ENCODE results near the gene ATG7.
"Not testable (repeated sequence)": the region's sequence is repeated elsewhere in the genome, so short reads cannot be mapped to it uniquely, and the experiment has no call there.

Gene ATG7

DNA sequence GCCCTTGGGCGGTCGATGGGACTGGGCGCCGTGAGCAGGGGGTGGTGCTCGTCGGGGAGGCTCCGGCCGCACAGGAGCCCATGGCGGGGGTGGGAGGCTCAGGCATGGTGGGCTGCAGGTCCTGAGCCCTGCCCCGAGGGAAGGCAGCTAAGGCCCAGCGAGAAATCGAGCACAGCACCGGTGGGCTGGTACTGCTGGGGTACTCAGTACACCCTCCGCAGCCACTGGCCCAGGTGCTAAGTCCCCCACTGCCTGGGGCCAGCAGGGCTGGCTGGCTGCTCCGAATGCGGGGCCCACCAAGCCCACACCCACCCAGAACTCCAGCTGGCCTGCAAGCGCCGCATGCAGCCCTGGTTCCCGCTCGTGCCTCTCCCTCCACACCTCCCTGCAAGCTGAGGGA, 239.4 kb downstream of the ATG7 start:
- not testable (repeated sequence) for DNase-seq

DNA sequence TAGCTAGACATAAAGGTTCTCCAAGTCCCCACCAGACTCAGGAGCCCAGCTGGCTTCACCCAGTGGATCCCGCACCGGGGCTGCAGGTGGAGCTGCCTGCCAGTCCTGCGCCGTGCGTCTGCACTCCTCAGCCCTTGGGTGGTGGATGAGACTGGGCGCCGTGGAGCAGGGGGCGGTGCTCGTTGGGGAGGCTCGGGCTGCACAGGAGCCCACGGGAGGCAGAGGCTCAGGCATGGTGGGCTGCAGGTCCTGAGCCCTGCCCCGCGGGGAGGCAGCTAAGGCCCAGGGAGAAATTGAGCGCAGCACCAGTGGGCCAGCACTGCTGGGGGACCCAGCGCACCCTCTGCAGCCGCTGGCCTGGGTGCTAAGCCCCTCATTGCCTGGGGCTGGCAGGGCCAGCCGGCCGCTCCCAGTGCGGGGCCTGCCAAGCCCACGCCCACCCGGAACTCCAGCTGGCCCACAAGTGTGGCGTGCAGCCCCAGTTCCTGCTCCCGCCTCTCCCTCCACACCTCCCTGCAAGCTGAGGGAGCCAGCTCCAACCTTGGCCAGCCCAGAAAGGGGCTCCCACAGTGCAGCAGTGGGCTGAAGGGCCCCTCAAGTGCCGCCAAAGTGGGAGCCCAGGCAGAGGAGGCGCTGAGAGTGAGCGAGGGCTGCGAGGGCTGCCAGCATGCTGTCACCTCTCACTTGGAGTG, 241.1 kb downstream of the ATG7 start:
- DNase-seq = not testable (repeated sequence)

DNA sequence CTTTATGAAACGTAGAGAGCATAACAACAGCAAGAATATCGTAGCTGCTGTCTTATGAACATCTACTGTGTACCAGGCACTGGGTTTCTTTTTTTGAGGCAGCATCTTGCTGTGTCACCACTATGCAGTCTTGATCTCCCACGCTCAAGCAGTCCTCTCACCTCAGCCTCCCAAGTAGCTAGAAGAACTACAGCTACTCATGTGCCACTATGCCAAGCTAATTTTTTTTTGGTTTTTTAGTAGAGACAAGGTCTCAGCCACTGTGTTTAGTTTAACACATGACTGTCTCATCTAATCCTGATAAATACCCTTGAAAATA, 241.6 kb downstream of the ATG7 start:
- no peak for DNase-seq

DNA sequence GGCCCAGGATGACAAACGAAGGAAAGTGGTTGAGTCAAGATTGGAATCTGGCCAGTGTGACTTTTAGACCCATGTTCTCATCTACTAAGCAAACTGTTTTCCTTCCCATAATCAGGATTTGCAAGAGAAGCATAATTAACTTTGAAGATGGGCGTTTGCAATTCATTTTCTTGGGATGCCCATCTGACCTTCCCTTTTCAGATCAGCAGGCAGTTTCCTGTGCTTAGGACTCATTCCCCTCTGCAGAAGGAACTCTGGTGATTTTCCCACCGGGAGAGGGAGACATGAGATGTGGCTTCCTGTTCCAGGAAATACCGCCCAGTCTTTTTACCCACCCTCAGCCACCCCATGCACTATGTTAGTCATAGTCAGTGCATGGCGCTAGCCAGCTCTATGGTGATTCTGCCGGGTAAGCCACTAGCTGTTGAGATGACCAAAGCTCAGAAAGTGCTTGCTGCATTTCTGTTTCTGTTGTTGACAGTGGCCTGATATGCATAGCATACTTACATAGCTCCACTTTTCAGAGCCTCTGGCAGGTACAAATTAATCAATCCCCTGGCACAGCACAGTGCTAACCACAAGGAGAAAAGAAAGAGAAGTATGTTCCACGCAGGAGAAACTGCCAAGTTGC, 242.1 kb downstream of the ATG7 start:
- no peak for DNase-seq

DNA sequence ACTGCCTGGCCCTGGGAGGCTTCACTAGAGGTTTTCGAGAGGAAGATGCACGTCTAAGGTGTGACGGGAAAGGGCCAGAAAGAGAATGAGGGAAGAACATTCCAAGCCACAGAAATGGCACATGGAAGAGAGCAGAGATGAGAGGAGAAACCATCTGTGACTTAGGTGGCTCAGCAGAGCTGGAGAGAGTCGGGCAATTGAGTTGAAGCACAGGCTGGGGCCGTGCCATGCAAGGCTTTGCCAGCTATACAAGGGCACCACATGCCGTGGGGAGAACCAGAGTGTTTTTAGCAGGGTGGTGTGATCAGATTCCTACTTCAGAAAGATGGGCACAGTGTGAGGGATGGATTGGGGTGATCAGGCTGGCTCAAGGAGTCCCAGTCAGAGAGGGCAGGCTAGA, 245.4 kb downstream of the ATG7 start:
- DNase-seq = no peak

DNA sequence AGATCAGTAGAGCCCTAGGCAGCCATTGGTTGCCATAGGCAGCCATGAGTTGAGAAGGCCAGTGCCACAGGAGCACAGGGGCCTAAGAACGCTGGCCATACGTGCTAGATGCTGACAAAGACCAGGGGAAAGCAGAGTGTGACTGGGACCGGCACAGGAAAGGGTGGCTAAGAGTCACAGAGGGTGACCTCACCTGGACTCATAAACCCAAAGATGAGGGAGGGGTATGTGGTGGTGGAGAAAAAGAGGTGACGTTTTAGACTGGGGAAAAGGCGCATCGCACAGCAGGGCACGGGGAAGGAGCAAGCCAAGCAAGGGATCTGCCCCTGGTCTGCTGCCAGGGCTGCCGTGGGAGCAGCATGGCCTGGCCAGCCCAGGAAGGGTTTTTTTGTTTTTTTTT, 249.0 kb downstream of the ATG7 start:
- DNase-seq = no peak

DNA sequence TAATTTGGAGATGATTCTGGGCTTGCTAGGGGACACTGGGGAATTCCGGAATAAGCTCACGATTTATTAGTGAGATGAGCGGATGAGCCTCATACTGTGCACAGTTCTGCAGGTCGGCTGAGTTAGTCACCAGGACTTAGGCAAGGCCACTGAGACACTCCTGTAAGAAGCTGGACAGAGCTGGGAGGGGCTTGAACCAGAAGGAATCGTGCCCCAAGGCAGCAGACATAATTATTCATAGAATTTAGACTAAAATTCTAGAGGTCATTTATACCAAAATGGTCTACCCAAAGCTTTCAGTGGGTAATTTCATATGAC, 250.2 kb downstream of the ATG7 start:
- DNase-seq = no peak

DNA sequence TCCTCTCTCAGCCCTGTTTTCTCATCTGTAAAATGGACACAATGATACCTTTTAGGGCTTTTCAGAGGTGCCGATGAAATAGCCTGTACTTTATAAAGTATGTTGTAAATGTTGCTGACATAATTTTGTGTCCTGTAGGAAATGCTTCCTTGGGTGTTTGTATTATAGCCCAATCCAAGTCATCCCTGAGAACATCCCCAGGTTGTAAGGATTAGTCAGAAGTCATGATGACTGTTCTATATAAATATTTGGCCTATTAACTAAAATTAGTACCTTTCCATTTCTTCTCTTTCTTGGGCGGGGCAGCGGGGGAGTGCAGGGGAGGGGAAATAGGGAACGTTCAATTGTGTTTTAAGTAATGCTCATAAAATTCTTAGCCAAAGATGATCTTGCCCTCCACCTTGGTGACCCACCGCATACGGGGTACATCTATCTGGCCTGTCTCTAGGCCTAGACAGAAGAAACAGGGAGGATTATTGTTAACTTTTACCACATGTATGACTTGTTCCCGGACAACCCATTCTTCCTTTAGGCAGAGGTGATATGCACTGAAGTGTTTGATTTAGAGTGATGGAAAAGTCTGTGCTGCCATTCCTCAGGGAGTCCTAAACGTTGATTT, 250.9 kb downstream of the ATG7 start:
- DNase-seq = no peak

DNA sequence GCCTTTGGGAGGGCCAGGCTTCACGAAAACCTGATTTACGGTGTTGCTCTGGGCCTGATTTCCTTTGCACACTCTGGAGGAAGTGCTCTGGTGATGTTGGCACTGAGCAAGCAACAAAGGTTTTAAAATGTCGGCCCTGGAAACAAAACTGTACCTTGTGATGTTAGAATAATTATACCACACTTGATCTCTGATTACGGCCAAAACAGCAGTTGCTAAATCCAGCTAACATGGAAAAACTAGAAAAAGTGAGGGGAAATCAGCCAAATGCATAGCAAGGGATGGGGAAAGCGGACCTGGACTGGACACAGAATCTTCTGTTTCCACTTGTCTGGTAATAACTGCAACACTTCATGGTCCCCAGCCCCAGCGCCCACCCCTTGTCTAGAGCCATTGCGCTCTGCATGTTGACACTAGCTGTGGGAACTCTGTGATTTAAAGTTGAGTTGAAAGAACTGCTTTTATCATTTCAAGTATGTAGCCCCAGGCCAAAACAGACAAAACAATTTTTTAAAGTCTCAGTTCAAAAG, 251.4 kb downstream of the ATG7 start:
- DNase-seq = no peak

DNA sequence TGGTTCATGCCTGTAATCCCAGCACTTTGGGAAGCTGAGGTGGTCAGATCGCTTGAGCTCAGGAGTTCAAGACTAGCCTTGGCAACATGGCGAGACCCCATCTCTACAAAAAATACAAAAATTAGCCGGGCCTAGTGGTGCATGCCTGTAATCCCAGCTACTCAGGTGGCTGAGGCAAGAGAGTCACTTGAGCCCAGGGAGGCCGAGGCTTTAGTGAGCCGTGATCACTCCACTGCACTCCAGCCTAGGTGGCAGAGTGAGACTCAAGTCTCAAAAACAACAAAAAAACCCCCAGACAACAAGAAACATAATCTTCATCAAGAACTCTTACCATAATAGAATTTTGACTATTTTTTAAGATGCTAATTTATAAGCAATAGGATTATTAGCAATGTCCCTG, 253.9 kb downstream of the ATG7 start:
- not testable (repeated sequence) for DNase-seq

DNA sequence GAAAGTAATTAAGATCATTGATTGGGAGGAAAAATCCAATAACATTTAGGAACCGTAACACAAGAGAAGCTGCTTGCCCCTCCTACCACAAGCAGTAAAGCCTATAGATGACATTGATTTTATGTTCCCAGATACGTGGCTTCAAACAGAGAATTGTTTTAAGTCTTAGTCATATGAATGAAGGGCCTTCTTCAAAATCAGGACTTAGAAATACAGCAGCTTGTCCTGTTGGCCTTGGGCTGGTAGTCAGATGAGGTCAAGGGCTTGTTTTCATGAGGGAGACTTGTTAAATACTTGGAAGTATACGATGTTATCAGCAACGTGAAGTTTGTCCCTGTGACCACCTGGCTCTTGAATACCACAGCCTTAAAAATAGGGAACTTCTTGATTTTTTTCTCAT, 257.1 kb downstream of the ATG7 start:
- DNase-seq = no peak

DNA sequence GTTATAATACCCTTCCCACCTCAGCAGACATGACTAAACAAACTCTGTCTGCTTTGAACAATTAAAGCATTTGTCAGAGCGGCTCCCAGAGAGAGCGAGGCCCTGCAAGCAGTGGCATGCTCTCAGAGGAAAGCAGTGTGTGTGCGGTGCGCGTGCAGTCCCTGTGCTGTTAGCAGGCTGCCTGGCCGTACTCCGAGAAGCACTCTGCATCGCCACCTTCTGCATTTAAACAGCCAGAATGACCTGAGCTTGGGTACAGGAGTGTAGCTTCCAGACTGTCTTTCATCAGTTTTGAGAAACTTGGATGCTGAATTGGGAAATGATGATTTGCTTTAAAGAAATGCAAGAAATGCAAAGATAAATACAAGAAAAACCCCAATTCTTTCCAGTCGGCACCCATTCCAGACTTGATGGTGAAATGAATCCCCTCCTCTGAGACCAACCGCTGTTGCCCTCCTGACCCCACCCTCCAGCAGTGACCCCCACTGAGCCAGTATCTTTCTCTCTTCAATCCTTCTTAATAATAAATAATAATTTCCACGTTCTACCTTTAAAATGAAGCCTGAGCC, 258.0 kb downstream of the ATG7 start:
- peak; percentile 12 to 18 for DNase-seq

DNA sequence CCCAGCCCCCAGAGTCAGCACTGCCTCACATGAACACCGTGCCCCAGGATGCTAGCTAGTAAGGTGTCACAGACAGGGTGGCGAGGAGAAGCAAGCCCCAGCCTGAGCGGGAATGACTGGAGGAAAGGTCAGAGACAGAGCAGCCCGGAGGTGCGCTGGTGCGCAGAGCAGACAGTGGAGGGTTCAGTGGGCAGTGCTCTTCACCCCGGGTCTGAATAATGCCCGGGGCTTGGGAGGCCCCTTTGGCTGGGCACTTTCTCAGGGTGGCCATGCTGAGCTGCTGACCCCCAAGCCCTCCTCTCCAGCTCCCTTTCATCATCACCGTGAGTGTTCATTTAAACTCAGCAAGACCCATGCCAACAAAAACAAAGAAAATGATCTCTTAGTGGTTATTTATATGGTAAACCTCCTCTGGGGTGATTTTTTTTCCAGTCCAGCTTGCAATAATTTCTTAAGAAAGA, 260.8 kb downstream of the ATG7 start:
- no peak for DNase-seq

DNA sequence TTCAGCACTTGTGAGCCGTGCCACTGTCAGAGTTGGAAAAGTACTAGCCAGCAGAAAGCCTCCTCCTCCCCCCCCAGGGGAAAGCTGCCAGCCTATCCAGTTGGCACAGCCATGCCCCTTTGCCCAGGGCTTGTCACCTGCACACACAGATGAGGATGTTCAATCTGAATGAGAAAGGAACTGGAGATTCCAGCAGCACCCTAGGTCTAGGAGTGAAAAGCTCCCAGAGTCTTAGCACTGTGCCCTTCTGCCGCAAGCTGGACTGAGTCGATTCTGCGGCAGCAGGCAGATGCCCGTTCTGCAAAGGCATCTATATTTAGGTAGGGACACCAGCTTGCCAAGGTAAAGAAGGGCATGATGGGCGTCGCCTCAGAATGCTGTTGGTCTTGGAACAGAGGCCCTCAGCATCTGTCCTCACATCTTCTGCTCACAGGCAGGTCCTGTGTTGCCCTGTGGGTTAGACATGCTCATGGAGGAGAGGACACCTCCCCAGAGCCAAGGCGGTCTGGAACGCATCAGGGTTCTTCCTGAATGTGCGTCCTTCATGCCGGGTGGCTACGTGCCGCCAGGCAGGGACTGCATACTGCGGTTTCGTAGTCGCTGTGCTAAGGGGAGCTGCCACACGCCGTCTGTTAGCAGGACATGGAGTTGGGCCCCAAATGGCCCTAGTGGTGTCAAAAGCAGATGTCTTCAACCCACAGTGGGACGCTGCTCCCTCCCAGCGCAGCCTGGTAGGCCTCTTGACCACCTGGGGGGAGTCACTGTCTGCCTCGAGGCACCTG, 262.0 kb downstream of the ATG7 start:
- DNase-seq = no peak

DNA sequence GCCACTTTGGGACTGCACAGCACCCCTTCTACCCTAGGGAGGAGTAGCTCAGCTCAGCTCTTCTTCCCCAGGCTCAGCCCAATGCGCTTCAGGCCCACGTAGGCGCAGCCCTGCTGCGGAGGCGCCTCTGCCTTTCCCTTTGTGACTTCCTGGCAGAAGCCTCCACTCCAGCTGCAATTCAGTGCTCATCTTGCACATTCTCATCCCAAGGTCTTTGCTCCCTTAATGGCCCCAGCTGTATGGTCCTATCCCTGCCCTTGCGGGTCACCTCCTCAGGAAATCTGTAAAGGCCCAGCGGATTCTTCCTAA, 262.6 kb downstream of the ATG7 start:
- DNase-seq = no peak

DNA sequence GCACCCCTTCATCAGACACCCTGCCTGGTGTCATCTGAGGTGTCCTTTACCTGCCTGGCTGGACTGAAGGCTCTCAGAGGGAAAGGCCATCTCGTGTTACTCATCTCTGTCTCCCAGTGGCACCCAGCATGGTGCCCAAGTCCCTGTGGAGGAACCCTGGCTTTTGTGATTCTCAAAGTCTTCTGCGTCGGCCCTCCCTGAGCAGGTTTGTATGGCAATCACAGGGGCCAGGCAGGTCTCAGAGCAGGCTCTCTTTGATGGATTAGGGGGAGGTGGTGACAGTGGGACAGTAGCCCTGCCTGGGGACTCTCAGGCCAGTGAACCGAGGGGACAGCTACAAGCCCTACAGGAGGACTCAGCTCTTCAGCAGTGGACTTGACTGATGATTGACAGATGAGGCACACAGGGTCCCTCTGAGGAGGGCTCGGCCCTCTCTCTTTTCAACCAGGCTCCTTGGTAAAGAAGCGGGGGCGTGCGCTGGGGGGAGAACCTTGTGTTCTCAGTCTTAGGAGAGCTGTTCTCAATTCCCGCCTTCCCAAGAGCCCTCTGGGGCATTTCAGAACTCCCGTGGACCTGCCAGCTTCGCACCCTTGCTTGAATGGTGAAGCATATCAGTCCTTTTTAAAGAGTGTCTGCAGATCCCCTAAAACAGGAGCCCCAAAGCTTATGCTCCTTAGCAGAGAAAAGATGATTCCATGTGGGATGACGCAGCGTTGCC, 263.2 kb downstream of the ATG7 start:
- DNase-seq = no peak

DNA sequence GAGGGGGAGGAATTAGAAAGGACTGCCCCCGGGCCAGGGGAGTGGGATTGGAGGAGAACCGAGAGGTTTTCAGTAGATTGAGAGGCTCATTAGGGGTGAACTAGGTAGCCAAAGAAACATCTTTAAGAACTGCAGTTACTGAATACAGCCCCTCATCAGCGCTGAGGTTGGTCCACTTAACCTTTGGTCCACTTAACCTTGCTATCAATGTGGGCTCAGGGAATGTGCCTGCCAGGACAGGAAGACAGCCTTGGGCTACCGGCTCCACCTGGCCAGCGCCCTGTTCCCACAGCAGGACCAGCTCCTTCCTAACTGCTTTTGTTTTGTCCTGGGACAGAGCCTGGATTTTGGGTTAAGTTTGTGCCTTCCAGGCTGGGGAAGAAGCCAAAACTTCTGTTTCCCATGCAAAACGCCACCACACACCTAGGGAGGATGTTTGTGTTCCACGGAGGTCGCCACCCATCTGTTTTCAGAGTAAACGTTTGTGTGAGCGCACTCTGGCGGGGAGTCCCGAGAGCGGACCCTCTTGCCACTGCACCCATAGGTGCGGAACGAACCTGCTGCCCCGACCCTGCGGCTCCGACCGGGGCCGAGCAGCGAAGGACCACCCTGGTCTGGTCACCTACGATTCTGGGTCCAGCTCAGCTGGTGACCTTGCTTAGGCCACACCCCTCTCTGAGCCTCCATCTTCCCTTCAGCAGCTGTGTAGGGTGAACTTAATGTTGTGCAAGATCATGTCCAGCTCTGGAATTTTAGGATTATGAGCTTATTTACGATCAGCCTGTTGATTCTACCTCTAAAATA, 264.1 kb downstream of the ATG7 start:
- DNase-seq = no peak

DNA sequence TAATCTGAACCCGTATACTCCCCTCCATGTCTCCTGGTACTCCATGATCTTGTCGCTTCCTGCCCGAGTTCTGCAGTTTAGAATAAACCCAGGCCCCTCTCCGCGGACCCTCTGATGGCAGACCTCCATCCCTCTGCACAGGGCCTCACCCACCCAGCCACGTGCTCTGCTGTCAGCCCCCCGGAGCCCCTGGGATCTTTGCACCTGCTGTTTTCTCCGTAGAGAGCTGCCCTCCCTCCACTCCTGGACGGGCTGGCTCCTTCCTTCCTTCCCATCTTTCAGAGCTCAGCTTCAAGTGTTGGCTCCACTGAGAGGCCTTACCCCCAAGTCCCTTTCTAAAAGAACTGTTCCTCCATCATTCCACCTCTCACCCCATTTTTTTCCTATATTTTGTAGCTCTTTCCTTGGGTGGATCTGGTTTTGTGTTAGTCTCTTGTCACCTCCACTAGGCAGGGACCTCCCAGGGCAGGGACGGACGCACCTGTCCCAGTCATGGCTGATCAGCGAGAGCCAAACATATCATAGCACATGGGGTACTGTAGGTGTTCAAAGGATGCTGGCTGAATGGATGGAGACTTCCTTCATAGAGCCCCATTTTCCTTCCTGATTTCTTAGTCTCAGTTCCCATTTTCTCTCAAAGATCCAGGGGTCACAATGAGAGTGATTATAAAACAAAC, 264.9 kb downstream of the ATG7 start:
- no peak for DNase-seq

DNA sequence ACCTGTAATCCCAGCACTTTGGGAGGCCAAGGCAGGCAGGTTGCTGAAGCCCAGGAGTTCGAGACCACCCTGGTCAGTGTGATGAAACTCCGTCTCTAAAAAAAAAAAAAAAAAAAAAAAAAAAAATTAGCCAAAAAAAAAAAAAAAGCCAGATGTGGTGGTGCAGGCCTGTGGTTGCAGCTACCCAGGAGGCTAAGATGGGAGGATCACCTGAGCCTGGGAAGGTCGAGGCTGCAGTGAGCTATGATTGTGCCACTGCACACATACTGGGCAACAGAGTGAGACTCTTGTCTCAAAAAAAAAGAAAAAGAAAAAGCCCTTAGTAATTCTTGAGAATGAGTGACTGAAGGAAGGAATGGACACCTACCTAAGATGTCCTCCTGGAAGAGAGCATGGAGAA, 266.4 kb downstream of the ATG7 start:
- no peak for DNase-seq

DNA sequence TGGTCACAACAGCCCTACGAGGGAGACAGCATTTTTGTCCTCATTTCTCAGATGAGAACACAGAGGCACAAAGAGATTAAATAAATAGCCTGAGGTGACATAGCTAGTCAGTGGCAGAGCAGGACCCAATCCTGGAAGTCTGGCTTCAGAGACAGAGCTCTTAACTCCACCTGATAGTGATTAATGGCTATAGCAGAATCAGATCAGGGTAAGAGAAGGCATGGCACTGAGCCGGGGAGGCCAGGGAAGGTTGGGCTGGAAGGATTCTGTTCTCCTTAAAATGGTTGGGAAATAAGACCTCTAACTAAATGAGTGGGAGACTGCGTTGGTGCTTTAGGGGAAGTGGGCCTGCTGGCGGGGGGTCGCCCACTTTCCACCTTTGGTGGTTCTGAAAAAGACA, 267.0 kb downstream of the ATG7 start:
- DNase-seq = no peak

DNA sequence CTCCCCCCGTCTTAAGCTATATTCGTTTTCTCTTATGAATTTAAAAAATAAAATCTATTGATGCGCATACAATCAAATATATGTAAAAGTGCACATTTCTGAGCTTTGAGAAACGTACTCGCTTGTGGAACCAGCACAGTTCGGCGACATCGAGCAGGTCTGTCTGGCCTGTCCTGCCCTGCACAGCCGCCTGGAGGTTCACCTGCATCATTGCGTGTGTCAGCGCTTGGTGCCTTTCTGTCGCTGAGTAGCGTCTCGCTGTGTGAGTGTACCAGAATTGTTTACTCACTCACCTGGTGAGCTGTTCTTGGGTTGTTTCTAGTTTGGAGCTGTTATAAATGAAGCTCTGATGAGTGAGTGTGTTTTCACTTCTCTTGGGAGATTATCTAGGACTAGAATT, 267.5 kb downstream of the ATG7 start:
- no peak for DNase-seq
